ENCODE results near the gene ADCY9. TPM values are rescaled to one million over a fixed set of nuclear protein-coding genes. Genes with fewer than 3 reads are reported as not detected.
"Not testable (repeated sequence)": the region's sequence is repeated elsewhere in the genome, so short reads cannot be mapped to it uniquely, and the experiment has no call there.

Gene ADCY9
- total RNA-seq, 2 donors from 2014 or later = 4.1 to 9.4 TPM

DNA sequence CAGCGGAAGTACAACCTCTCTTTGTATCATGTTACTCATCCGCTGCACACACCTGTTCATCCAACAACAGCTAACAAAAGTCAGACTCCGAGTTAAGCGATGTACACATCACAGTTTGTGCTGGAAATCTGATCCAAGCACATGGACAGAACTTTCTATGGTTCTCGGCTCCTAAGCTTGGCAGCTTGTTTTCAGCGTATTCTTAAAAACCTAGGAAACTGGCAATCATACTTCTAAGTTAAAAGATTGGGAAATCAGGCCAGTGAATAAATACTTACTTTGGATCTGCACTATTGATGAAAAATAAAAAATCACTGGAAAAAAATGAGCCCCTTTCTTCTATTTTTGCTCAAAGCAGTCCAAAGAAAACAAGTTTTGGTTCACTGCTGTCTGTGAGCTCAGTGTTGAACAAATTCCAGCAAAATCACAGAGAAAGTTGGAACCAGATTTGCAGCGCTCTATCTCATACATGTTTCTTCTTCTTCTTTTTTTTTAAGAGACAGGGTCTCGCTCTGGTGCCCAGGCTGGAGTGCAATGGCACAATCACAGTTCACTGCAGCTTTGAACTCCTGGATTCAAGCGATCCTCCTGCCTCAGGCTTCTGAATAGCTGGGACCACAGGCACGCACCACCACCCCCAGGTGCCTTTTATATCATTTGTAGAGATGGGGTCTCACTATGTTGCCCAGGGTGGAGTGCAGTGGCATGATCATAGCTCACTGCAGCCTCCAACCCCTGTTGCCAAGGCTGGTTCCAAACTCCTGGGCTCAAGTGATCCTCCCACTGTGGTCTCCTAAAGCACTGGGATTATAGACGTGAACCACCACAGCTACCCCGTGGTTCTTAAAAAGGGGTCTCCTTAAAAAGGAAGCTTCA is 164.1 kb downstream of the ADCY9 start:
- Mint-ChIP-seq H3K27ac (no peak overlapping the region), H3K9me3 (no peaks in the 10 kb centered on the region), H3K36me3 (ENCODE audit: low read depth) (no peaks in the 10 kb centered on the region), H3K4me3 (no peak overlapping the region), H3K27me3 (peaks cover 9% of the 10 kb centered on the region), H3K4me1 (no peaks in the 10 kb centered on the region)
- ATAC-seq (replicated peaks) = no peak

DNA sequence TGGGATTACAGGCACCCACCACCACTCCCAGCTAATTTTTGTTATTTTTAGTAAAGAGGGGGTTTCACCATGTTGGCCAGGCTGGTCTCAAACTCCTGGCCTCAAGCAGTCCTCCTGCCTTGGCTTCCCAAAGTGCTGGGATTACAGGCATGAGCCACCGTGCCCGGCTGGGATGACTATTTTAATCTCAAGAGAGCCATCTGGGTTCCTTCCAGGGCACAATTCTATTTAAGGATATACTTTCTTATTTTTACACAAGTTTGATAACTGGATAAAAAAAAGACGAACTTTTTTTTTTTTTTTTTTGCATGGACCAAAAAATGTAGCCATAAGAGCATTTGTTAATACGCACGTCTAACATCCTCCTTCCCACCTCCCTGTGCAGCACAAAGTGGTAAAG is 164.9 kb downstream of the ADCY9 start:
- H3K9me3 Mint-ChIP-seq; H3K4me1 Mint-ChIP-seq; ATAC-seq (replicated peaks); H3K36me3 Mint-ChIP-seq (ENCODE audit: low read depth); H3K27me3 Mint-ChIP-seq; H3K27ac Mint-ChIP-seq; H3K4me3 Mint-ChIP-seq: not testable (repeated sequence)

DNA sequence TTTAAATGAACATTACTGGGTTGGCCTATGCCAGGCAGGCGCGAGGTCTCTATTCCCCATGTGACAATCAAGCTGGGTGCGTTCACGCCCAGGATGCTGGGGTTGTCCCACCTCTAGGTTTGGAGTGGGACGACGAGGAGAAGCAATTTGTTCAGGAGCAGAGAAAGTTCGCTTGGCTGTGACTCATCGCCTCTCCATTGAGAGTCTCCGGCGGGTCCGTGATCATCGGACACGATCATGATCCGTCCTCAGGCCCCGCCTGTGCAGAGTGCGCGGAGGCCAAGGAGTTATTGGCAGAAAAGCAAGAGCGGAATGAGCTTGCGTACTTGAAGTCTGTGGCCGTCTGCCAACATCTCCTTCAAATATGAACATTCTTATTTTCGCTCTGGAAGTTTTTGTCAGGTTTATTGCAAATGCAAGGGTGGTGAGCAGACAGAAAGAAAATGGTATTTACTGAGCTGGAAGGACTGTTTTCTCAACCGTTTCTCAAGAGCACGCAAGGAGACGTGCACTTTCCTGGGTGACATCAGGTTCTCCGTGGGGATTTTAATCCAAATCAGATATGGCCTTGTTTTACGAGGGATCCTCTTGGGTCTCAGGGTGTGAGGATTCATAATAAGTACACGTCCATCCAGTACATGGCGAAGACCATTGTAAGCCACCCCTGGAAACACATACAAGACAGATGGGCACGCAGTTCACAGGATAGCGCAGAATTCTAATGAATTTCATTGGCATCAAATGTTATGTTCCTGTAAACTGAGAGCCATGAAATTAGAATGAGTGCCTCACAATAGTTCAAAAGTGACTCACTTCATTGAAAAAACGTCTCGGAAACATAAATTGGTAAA is 165.7 kb downstream of the ADCY9 start:
- Mint-ChIP-seq H3K4me3 (no peak overlapping the region), H3K4me1 (no peaks in the 10 kb centered on the region), H3K27ac (no peak overlapping the region), H3K27me3 (peaks cover 9% of the 10 kb centered on the region), H3K36me3 (ENCODE audit: low read depth) (no peaks in the 10 kb centered on the region), H3K9me3 (no peaks in the 10 kb centered on the region)
- no peak for ATAC-seq (replicated peaks)

GRCh38 chr16:3949946-3950342 is 166.3 kb downstream of the ADCY9 start:
- no peak for ATAC-seq (replicated peaks)
- Mint-ChIP-seq H3K36me3 (ENCODE audit: low read depth) (no peaks in the 10 kb centered on the region), H3K27ac (no peak overlapping the region), H3K4me3 (no peak overlapping the region), H3K4me1 (no peaks in the 10 kb centered on the region), H3K9me3 (no peaks in the 10 kb centered on the region), H3K27me3 (peaks cover 9% of the 10 kb centered on the region)

DNA sequence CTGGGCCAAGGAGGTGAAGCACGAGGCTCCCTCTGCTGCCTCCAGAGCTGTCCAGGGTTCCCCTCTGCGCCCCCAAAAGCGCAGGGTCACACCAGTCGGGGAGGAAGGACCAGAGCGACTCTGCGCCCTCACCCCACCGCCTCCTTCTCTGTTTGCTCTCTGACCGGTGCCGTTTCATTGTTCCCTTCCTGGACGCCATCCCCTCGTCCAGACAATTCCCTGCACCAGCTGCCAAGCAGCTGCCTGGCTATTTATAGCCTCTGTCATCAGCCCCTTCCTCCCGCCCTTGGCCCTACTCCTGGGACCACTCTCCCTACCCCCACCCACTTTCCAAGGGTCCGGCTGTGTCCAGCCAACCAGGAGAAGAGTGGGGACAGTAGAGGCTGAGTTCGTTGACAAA is 167.0 kb downstream of the ADCY9 start:
- Mint-ChIP-seq H3K9me3 (no peaks in the 10 kb centered on the region), H3K4me3 (no peak overlapping the region), H3K36me3 (ENCODE audit: low read depth) (no peaks in the 10 kb centered on the region), H3K27me3 (peaks cover 3% of the 10 kb centered on the region), H3K4me1 (no peaks in the 10 kb centered on the region), H3K27ac (no peak overlapping the region)
- no peak for ATAC-seq (replicated peaks)

- Mint-ChIP-seq H3K27me3 (peaks cover 3% of the 10 kb centered on the region), H3K4me1 (no peaks in the 10 kb centered on the region), H3K27ac (no peak overlapping the region), H3K4me3 (no peak overlapping the region), H3K9me3 (no peaks in the 10 kb centered on the region), H3K36me3 (ENCODE audit: low read depth) (no peaks in the 10 kb centered on the region)
- no peak for ATAC-seq (replicated peaks)
These were observed 167.8 kb downstream of the ADCY9 start for GRCh38 chr16:3948378-3948995.

GRCh38 chr16:3946604-3947180 is 169.6 kb downstream of the ADCY9 start:
- ATAC-seq (replicated peaks) = no peak
- H3K27me3 Mint-ChIP-seq = peaks cover 3% of the 10 kb centered on the region

GRCh38 chr16:3945751-3946603 is 170.3 kb downstream of the ADCY9 start:
- Mint-ChIP-seq H3K9me3 (no peaks in the 10 kb centered on the region), H3K36me3 (ENCODE audit: low read depth) (no peaks in the 10 kb centered on the region), H3K4me3 (no peak overlapping the region), H3K27ac (no peak overlapping the region), H3K4me1 (no peaks in the 10 kb centered on the region), H3K27me3 (peaks cover 3% of the 10 kb centered on the region)
- no peak for ATAC-seq (replicated peaks)

More at GRCh38 chr16:3946604-3947180, 169.6 kb downstream of the ADCY9 start:
- H3K4me3 Mint-ChIP-seq = no peak overlapping the region
- no peak overlapping the region for H3K27ac Mint-ChIP-seq
- no peaks in the 10 kb centered on the region for H3K9me3 Mint-ChIP-seq
- no peaks in the 10 kb centered on the region for H3K4me1 Mint-ChIP-seq
- H3K36me3 Mint-ChIP-seq (ENCODE audit: low read depth) = no peaks in the 10 kb centered on the region

GRCh38 chr16:3944457-3944856 is 171.8 kb downstream of the ADCY9 start:
- not testable (repeated sequence) for H3K36me3 Mint-ChIP-seq (ENCODE audit: low read depth); H3K27ac Mint-ChIP-seq; H3K4me3 Mint-ChIP-seq; ATAC-seq (replicated peaks); H3K9me3 Mint-ChIP-seq; H3K27me3 Mint-ChIP-seq; H3K4me1 Mint-ChIP-seq

GRCh38 chr16:3942146-3942545 is 174.1 kb downstream of the ADCY9 start:
- not testable (repeated sequence) for H3K27me3 Mint-ChIP-seq; H3K4me3 Mint-ChIP-seq; H3K9me3 Mint-ChIP-seq; H3K36me3 Mint-ChIP-seq (ENCODE audit: low read depth); H3K4me1 Mint-ChIP-seq; H3K27ac Mint-ChIP-seq; ATAC-seq (replicated peaks)

- H3K4me1 Mint-ChIP-seq = no peaks in the 10 kb centered on the region
- H3K9me3 Mint-ChIP-seq = no peaks in the 10 kb centered on the region
- no peak overlapping the region for H3K27ac Mint-ChIP-seq
- ATAC-seq (replicated peaks) = peak; percentile 87
- H3K36me3 Mint-ChIP-seq (ENCODE audit: low read depth) = no peaks in the 10 kb centered on the region
- H3K27me3 Mint-ChIP-seq = no peaks in the 10 kb centered on the region
- peak overlapping the region; percentile 23 for H3K4me3 Mint-ChIP-seq
These were observed 177.2 kb downstream of the ADCY9 start for GRCh38 chr16:3938843-3939624.

DNA sequence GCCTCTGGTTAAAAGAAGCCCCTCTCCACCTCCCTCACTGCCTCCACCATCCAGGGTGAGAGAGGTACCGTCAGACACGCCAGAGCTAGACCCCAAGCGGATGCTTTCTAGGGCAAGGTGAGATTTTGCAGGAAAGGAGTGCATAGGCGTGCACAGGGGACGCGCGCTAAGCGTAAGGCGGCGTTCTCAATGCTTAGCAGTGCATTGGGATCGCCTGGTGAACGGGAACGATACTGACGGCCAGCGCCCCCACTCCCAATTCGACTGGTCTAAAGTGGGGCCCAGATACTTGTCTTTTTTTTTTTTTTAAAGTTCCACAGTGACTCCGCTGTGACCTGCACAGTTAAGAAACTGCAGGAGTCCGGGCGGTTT is 177.8 kb downstream of the ADCY9 start:
- Mint-ChIP-seq H3K4me3 (peak overlapping the region; percentile 23), H3K27me3 (no peaks in the 10 kb centered on the region), H3K36me3 (ENCODE audit: low read depth) (no peaks in the 10 kb centered on the region), H3K9me3 (no peaks in the 10 kb centered on the region), H3K27ac (no peak overlapping the region), H3K4me1 (no peaks in the 10 kb centered on the region)
- no peak for ATAC-seq (replicated peaks)

All from activated T-helper 17 cell treated with anti-CD3 and anti-CD28 coated beads, Interleukin-2, amount 50 U/mL, for 72 hours (primary cell).